K562 (cell line): ENCODE measurements around the gene MXD3. TPM values are rescaled to one million over a fixed set of nuclear protein-coding genes. Genes with fewer than 3 reads are reported as not detected.
A peak's percentile ranks its signal among the peaks of the same experiment; 100 is the strongest.

Experiments used
- ATF1 ChIP-seq, 2 experiments: fragments of 450-650 bp in 1 of 2; IDR thresholded peaks; 2 replicates each; pipeline ENCODE4 v1.6.1; 2016; ENCODE audit warnings: missing compliant biosample characterization in 1 of 2, missing genetic modification characterization in 1 of 2
- GATAD2B ChIP-seq: fragments of 450-650 bp; IDR thresholded peaks from 2 replicates; pipeline ENCODE4 v1.6.1; 2017; ENCODE audit warnings: mild to moderate bottlenecking, borderline replicate concordance
- GTF3C2 ChIP-seq: IDR thresholded peaks from 3 replicates; pipeline ENCODE4 v1.6.1; 2011; ENCODE audit warnings: borderline replicate concordance, mild to moderate bottlenecking, moderate library complexity; ENCODE audit not compliant: insufficient read length; ENCODE audit errors: extremely low read depth
- KLF10 ChIP-seq: fragments of 250-450 bp; sonication (Bioruptor Pico); IDR thresholded peaks from 2 replicates; pipeline ENCODE4 v1.6.1; 2021; ENCODE audit warnings: matching md5 sums
- L3MBTL2 ChIP-seq: fragments of 450-650 bp; IDR thresholded peaks from 2 replicates; pipeline ENCODE4 v1.6.1; 2016; ENCODE audit warnings: mild to moderate bottlenecking, moderate library complexity
- MEF2A ChIP-seq: IDR thresholded peaks from 2 replicates; pipeline ENCODE4 v1.6.1; 2011; ENCODE audit warnings: low read depth, mild to moderate bottlenecking, low read length, moderate library complexity; ENCODE audit not compliant: control insufficient read depth
- NFIC ChIP-seq: fragments of 450-650 bp; IDR thresholded peaks from 2 replicates; pipeline ENCODE4 v1.6.1; 2017; ENCODE audit warnings: mild to moderate bottlenecking, inconsistent platforms
- TAF7 ChIP-seq: fragments of 450-650 bp; IDR thresholded peaks from 2 replicates; pipeline ENCODE4 v1.6.1; 2016; ENCODE audit warnings: missing genetic modification characterization, missing compliant biosample characterization
- ZBTB11 ChIP-seq, 3 experiments: fragments of 200-800 bp in 1 of 3; fragments of 250-450 bp in 1 of 3; fragments of 450-650 bp in 1 of 3; sonication (Bioruptor Pico) in 1 of 3; sonication (Bioruptor generic) in 1 of 3; formaldehyde crosslinking in 1 of 3; IDR thresholded peaks; 2 replicates each; pipeline versions ENCODE4 v1.6.1 to v1.8.0; 2016 to 2022; ENCODE audit warnings: mild to moderate bottlenecking in 2 of 3, missing genetic modification characterization in 2 of 3, missing compliant biosample characterization in 1 of 3, moderate library complexity in 1 of 3
- ZNF133 ChIP-seq: fragments of 250-450 bp; sonication (Bioruptor Pico); IDR thresholded peaks from 2 replicates; pipeline ENCODE4 v1.4.0; 2020; ENCODE audit warnings: mild to moderate bottlenecking
- ZNF134 ChIP-seq: fragments of 250-450 bp; sonication (Bioruptor Pico); conservative IDR thresholded peaks from 2 replicates; pipeline ENCODE4 v1.4.0; 2020
- ZNF184 ChIP-seq: sonication (generic); formaldehyde crosslinking; IDR thresholded peaks from 2 replicates; pipeline ENCODE4 v1.5.0; 2020; ENCODE audit warnings: missing genetic modification reagents
- ZNF316 ChIP-seq: fragments of 450-650 bp; IDR thresholded peaks from 2 replicates; pipeline ENCODE4 v1.6.1; 2016
- polyA plus RNA-seq, 8 experiments: library from polyadenylated mRNA; depleted of rRNA in 4 of 8; stranded (reverse) in 5 of 8; unstranded in 3 of 8; fragments of >200 nt; fragmentation: Nextera tagmentation in 2 of 8; fragmentation: Illumina TruSeq in 1 of 8; extraction: Ambion mirVana in 2 of 8; extraction: Trizol in 1 of 8; gene quantifications; 2 replicates each; pipeline versions ENCODE4 v1.2.1 to v1.2.3, GENCODE V29; 2011 to 2014; ENCODE audit warnings: inconsistent platforms in 1 of 8, missing spikeins in 1 of 8
- total RNA-seq, 7 experiments: library from RNA; depleted of rRNA in 6 of 7; stranded (reverse); fragments of >200 nt in 6 of 7; fragmentation: Illumina TruSeq in 2 of 7; extraction: Trizol in 2 of 7; gene quantifications; 2 replicates each; pipeline versions ENCODE4 v1.2.1 to v1.2.3, GENCODE V29; 2011 to 2021; ENCODE audit warnings: low replicate concordance in 1 of 7
- TF ChIP-seq, protein P1 (sequence below), 2 experiments: fragments of 450-650 bp; conservative IDR thresholded peaks; 2 replicates each; pipeline ENCODE4 v1.6.1; 2017; ENCODE audit warnings: mild to moderate bottlenecking in 2 of 2, moderate library complexity in 2 of 2
- TF ChIP-seq, protein P2 (sequence below), 2 experiments: fragments of 450-650 bp in 1 of 2; sonication (generic) in 1 of 2; formaldehyde crosslinking in 1 of 2; IDR thresholded peaks in 1 of 2; conservative IDR thresholded peaks in 1 of 2; 2 replicates each; pipeline versions ENCODE4 v1.6.1 to v1.8.1; 2016 to 2023; ENCODE audit warnings: mild to moderate bottlenecking in 2 of 2, moderate library complexity in 2 of 2, inconsistent platforms in 1 of 2, missing genetic modification reagents in 1 of 2
- TF ChIP-seq, protein P3 (sequence below): fragments of 450-650 bp; formaldehyde crosslinking; IDR thresholded peaks from 2 replicates; pipeline ENCODE4 v1.4.0; 2020; ENCODE audit warnings: mild to moderate bottlenecking, moderate library complexity

Gene MXD3
- total and polyA plus RNA-seq, 9 of the 15 experiments (the other 6 are each of a cell fraction or from before 2014, with no cell fraction given) = 0.28 to 24.8 (median 4.5) TPM

DNA sequence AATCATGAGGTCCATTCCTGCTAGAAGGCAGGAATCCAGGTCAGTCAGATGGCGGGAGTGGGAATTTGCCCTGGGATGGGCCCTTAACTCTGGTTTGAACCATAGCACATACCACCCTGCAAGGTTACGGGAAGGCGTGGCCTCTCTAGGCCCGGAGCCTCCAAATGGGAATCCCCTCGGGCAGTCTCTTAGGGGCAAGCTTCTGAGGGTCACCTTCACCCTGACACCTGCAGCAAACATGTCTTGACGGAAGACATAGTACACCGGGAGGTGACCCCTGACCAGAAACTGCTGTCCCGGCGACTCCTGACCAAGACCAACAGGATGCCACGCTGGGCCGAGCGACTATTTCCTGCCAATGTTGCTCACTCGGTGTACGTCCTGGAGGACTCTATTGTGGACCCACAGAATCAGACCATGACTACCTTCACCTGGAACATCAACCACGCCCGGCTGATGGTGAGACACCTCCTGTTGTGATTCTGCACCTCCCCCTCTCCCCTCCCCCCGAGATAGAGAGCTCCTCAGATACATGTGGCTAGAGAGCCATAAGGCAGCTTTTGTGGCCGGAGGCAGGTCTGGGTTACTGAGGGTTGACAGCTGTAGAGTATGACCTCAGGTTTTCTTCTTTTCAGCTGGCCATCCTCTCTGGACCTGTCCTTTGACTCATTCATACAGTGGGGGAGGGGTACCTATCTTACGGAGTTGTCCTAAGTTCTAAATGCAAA lies 7.1 kb downstream of the MXD3 start (continued):
- TF ChIP-seq GTF3C2 (no peak), L3MBTL2 (no peak), KLF10 (no peak), TAF7 (tag) (no peak), ATF1 (CRISPR knock-in tag; IDR thresholded peaks at IDR 0.05) (no peak), ATF1 (tag; IDR thresholded peaks at IDR 0.05) (no peak), ZNF133 (no peak), ZNF134 (no peak), ZNF184 (CRISPR knock-in tag) (no peak), MEF2A (no peak), ZBTB11 (CRISPR knock-in tag; IDR thresholded peaks at IDR 0.05) (no peak), GATAD2B (0 out of 2 replicates have a peak, but pooled peaks have one; percentile 15), ZNF316 (no peak), NFIC (peak; percentile 13; the same call in 1 of the 2 replicates)
- TF ChIP-seq, protein P1, sequence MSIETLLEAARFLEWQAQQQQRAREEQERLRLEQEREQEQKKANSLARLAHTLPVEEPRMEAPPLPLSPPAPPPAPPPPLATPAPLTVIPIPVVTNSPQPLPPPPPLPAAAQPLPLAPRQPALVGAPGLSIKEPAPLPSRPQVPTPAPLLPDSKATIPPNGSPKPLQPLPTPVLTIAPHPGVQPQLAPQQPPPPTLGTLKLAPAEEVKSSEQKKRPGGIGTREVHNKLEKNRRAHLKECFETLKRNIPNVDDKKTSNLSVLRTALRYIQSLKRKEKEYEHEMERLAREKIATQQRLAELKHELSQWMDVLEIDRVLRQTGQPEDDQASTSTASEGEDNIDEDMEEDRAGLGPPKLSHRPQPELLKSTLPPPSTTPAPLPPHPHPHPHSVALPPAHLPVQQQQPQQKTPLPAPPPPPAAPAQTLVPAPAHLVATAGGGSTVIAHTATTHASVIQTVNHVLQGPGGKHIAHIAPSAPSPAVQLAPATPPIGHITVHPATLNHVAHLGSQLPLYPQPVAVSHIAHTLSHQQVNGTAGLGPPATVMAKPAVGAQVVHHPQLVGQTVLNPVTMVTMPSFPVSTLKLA (conservative IDR thresholded peaks at IDR 0.05) = peak in 1 of 2 experiments; percentile 57; a peak in 2 of 4 replicates
- TF ChIP-seq, protein P2, sequence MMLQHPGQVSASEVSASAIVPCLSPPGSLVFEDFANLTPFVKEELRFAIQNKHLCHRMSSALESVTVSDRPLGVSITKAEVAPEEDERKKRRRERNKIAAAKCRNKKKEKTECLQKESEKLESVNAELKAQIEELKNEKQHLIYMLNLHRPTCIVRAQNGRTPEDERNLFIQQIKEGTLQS (IDR thresholded peaks at IDR 0.05) = peak; percentile 37; the same call in 1 of the 2 replicates
- TF ChIP-seq, protein P2 (CRISPR knock-in tag; conservative IDR thresholded peaks at IDR 0.05) = no peak
- TF ChIP-seq, protein P3, sequence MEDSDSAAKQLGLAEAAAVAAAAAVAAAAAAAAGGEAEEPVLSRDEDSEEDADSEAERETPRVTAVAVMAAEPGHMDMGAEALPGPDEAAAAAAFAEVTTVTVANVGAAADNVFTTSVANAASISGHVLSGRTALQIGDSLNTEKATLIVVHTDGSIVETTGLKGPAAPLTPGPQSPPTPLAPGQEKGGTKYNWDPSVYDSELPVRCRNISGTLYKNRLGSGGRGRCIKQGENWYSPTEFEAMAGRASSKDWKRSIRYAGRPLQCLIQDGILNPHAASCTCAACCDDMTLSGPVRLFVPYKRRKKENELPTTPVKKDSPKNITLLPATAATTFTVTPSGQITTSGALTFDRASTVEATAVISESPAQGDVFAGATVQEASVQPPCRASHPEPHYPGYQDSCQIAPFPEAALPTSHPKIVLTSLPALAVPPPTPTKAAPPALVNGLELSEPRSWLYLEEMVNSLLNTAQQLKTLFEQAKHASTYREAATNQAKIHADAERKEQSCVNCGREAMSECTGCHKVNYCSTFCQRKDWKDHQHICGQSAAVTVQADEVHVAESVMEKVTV (CRISPR knock-in tag) = no peak
